Natural killer cell (primary cell): Measurements from ENCODE around the gene SCTR. TPM values are rescaled to one million over a fixed set of nuclear protein-coding genes. Genes with fewer than 3 reads are reported as not detected.

ENCODE experiments used
- ATAC-seq, 3 donors: fragments of 150-1000 bp in 2 of 3; fragments of 200-7000 bp in 1 of 3; cut with Tn5 transposase; 1 replicate in 1 of 3; 2 replicates in 2 of 3; pipeline ENCODE4 v1.10.0; 2021; ENCODE audit warnings: mild to moderate bottlenecking in 2 of 3, moderate library complexity in 2 of 3
- DNase-seq, 2 donors: peaks; one replicate each; pipeline versions ENCODE4 v3.0.0 to v3.0.0-alpha.2; 2013 to 2021; ENCODE audit warnings: mixed read lengths in 1 of 2
- H3K27ac ChIP-seq: one replicate; pipeline ENCODE4 v1.5.1; 2013; ENCODE audit warnings: mild to moderate bottlenecking, low read length
- H3K27me3 ChIP-seq: one replicate; pipeline ENCODE4 v1.6.1; 2013; ENCODE audit warnings: low read length; ENCODE audit not compliant: control insufficient read depth, insufficient read depth
- H3K36me3 ChIP-seq: one replicate; pipeline ENCODE4 v1.6.1; 2013; ENCODE audit warnings: low read length; ENCODE audit not compliant: control insufficient read depth, insufficient read depth
- H3K4me1 ChIP-seq: one replicate; pipeline ENCODE4 v1.6.1; 2013; ENCODE audit warnings: low read length; ENCODE audit not compliant: control insufficient read depth, insufficient read depth
- H3K4me3 ChIP-seq: one replicate; pipeline ENCODE4 v1.5.1; 2013; ENCODE audit warnings: low read length
- H3K9me3 ChIP-seq: one replicate; pipeline ENCODE4 v1.6.1; 2013; ENCODE audit warnings: low read length; ENCODE audit not compliant: control insufficient read depth, insufficient read depth
- H3K27ac Mint-ChIP-seq, 2 donors: one replicate each; pipeline ENCODE4 v1.8.0; 2022; ENCODE audit warnings: mild to moderate bottlenecking in 2 of 2, mixed read lengths in 2 of 2, moderate library complexity in 1 of 2
- H3K27me3 Mint-ChIP-seq, 2 donors: one replicate each; pipeline ENCODE4 v1.8.0; 2022; ENCODE audit warnings: low read depth in 2 of 2, mixed read lengths in 2 of 2
- H3K36me3 Mint-ChIP-seq: one replicate; pipeline ENCODE4 v1.8.0; 2022; ENCODE audit warnings: mixed read lengths
- H3K4me1 Mint-ChIP-seq, 2 donors: one replicate each; pipeline ENCODE4 v1.8.0; 2022; ENCODE audit warnings: mixed read lengths in 2 of 2
- H3K4me3 Mint-ChIP-seq: one replicate; pipeline ENCODE4 v1.8.0; 2022; ENCODE audit warnings: mild to moderate bottlenecking, moderate library complexity, mixed read lengths
- H3K9me3 Mint-ChIP-seq, 2 donors: one replicate each; pipeline ENCODE4 v1.8.0; 2022; ENCODE audit warnings: mixed read lengths in 2 of 2
- CTCF ChIP-seq: fragments of 200-600 bp; IDR thresholded peaks from one replicate; pipeline ENCODE4 v1.8.0; 2022; ENCODE audit warnings: antibody characterized with exemption
- WGBS: methylation state at CpG from one replicate; pipeline ENCODE4 v1.1.7; 2013; ENCODE audit warnings: missing lambda C conversion rate; ENCODE audit not compliant: insufficient coverage; 5-methylcytosine and 5-hydroxymethylcytosine counted together
- intact Hi-C: fragments of 100-400 bp; cut with micrococcal nuclease; formaldehyde crosslinking; loops from one replicate; pipeline ENCODE4 v1.14.2; 2022
- total RNA-seq, 4 donors: library from RNA; stranded (reverse); fragments of 120-200 nt in 1 of 4; gene quantifications; one replicate each; pipeline versions ENCODE4 v1.2.3 to v1.2.4, GENCODE V29; 2013 to 2022

Gene SCTR
- total RNA-seq, 3 donors from 2014 or later (not counting 1 experiment from before 2014, with no cell fraction given), result not detected

- WGBS, result 75% methylated on average over 5 of the region's 6 CpGs
- peaks cover 2 to 6% of the 10 kb centered on the region in 2 donors for H3K9me3 Mint-ChIP-seq
- no peak for ATAC-seq
These were observed 11.9 kb upstream of the SCTR start for GRCh38 chr2:119536211-119536610.

GRCh38 chr2:119533560-119533959 is 9.3 kb upstream of the SCTR start:
- no peak overlapping the region for H3K27ac Mint-ChIP-seq
- no CpG with 5 or more reads among the region's 1 CpG for WGBS
- no peak for TF ChIP-seq CTCF

More at GRCh38 chr2:119536211-119536610, 11.9 kb upstream of the SCTR start:
- Mint-ChIP-seq H3K27ac (no peak overlapping the region), H3K4me3 (no peak overlapping the region), H3K4me1 (no peaks in the 10 kb centered on the region), H3K36me3 (peaks cover 13% of the 10 kb centered on the region), H3K27me3 (peaks cover 3 to 36% of the 10 kb centered on the region in 2 donors)
- no peak for DNase-seq
- H3K27ac ChIP-seq, result no peak overlapping the region
- no peaks in the 10 kb centered on the region for H3K36me3 ChIP-seq
- no peak overlapping the region for H3K4me3 ChIP-seq
- no peaks in the 10 kb centered on the region for H3K27me3 ChIP-seq
- intact Hi-C loops, result no loop called here
- peaks cover 5% of the 10 kb centered on the region for H3K9me3 ChIP-seq
- no peaks in the 10 kb centered on the region for H3K4me1 ChIP-seq
- TF ChIP-seq CTCF, result no peak

GRCh38 chr2:119531292-119531691 is 7.0 kb upstream of the SCTR start:
- intact Hi-C loops, result no loop called here
- no peak overlapping the region for H3K27ac Mint-ChIP-seq
- no peak for TF ChIP-seq CTCF
- Histone ChIP-seq H3K9me3 (peaks cover 5% of the 10 kb centered on the region), H3K4me3 (no peak overlapping the region), H3K27me3 (no peaks in the 10 kb centered on the region), H3K36me3 (no peaks in the 10 kb centered on the region), H3K4me1 (no peaks in the 10 kb centered on the region), H3K27ac (no peak overlapping the region)
- no peak overlapping the region for H3K4me3 Mint-ChIP-seq
- no peaks in the 10 kb centered on the region for H3K4me1 Mint-ChIP-seq
- H3K36me3 Mint-ChIP-seq, result peaks cover 13% of the 10 kb centered on the region
- peaks cover 13 to 32% of the 10 kb centered on the region in 2 donors for H3K27me3 Mint-ChIP-seq
- DNase-seq, result no peak
- ATAC-seq, result no peak
- WGBS, result 83% methylated on average over 3 of the region's 3 CpGs
- H3K9me3 Mint-ChIP-seq, result peaks cover 2 to 6% of the 10 kb centered on the region in 2 donors

More at GRCh38 chr2:119533560-119533959, 9.3 kb upstream of the SCTR start:
- ATAC-seq, result no peak
- Mint-ChIP-seq H3K36me3 (peaks cover 13% of the 10 kb centered on the region), H3K4me3 (no peak overlapping the region), H3K4me1 (no peaks in the 10 kb centered on the region), H3K9me3 (peaks cover 2 to 6% of the 10 kb centered on the region in 2 donors), H3K27me3 (peaks cover 2 to 22% of the 10 kb centered on the region in 2 donors)
- Histone ChIP-seq H3K27ac (no peak overlapping the region), H3K4me3 (no peak overlapping the region), H3K4me1 (no peaks in the 10 kb centered on the region), H3K9me3 (peaks cover 5% of the 10 kb centered on the region), H3K36me3 (no peaks in the 10 kb centered on the region), H3K27me3 (no peaks in the 10 kb centered on the region)
- no peak for DNase-seq
- intact Hi-C loops, result no loop called here

- peaks cover 0 to 5% of the 10 kb centered on the region in 2 donors for H3K4me1 Mint-ChIP-seq
These were observed 3.7 kb upstream of the SCTR start for GRCh38 chr2:119527999-119528398.

More at GRCh38 chr2:119527999-119528398, 3.7 kb upstream of the SCTR start:
- Mint-ChIP-seq H3K36me3 (peaks cover 7% of the 10 kb centered on the region), H3K27ac (no peak overlapping the region), H3K9me3 (peaks cover 0 to 3% of the 10 kb centered on the region in 2 donors), H3K4me3 (no peak overlapping the region), H3K27me3 (peaks cover 37 to 58% of the 10 kb centered on the region in 2 donors)
- ATAC-seq (no peak), DNase-seq (no peak)
- Histone ChIP-seq H3K27ac (no peak overlapping the region), H3K4me3 (no peak overlapping the region), H3K27me3 (no peaks in the 10 kb centered on the region), H3K4me1 (no peaks in the 10 kb centered on the region), H3K9me3 (no peaks in the 10 kb centered on the region), H3K36me3 (no peaks in the 10 kb centered on the region)
- intact Hi-C loops, result no loop called here
- WGBS, result 88% methylated on average over 2 of the region's 2 CpGs
- TF ChIP-seq CTCF, result no peak
